ENCODE measurements around the gene SPATA12.
A peak's percentile ranks its signal among the peaks of the same experiment; 100 is the strongest.

The SPATA12 gene

DNA sequence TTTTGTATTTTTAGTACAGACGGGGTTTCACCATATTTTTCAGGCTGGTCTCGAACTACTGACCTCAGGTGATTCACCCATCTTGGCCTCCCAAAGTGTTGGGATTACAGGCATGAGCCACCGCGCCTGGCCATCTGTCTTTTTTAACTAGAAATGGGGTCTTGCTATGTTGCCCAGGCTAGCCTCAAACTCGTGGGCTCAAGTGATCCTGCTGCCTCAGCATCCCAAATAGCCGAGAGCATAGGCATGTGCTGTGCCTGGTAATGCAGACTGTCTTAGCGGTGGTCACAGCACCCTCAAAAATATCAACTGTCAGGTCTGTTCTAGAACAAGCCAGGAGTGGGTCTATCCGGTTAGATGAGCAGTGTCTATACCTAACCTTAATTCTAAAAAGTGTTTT, 48.2 kb downstream of the SPATA12 start:
- no peak overlapping the region for H3K4me3 ChIP-seq (ENCODE audit: low read length)
- TF ChIP-seq CTCF (conservative IDR thresholded peaks at IDR 0.05; ENCODE audit: low read depth, low read length), result no peak
- no peak for DNase-seq (ENCODE audit: low read depth)

DNA sequence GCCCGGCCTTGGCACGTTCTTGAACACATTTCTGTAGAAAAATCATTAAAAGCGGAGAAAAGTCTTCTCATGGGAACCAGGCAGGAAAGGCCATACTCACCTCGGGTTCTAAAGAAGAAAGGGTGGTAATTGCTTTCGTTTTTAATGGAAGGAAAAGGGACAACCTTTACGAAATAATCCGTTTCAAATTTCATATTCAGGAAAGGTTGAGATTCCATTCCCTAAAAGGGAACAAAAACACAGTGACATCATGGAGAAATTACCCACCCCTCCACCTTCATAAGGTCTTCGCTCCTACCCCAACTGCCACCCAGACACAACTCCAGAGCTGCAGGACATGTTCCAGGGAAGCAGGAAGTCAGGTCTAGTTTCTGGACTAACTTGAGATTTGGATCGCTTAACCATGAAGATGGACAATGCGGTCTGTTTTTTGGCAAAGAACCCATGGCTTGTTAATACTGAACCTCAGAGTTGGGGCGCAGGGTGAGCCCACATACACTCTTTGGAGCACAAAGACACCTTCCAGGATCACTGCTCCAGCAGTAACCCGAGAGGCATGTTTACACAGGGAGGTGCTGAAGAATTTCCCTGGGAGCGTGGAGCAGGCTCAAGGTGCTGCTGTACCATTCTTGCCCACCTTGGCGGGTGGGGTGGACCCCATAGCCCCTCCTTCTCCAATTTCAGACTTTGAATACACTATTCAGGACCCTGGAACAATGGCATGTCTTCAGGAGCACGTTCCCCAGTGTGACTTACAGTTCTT, 49.2 kb downstream of the SPATA12 start:
- peak overlapping the region; percentile 8 for H3K4me3 ChIP-seq (ENCODE audit: low read length)
- TF ChIP-seq CTCF (conservative IDR thresholded peaks at IDR 0.05; ENCODE audit: low read depth, low read length), result no peak
- no peak for DNase-seq (ENCODE audit: low read depth)

GRCh38 chr3:57110214-57110613, 49.8 kb downstream of the SPATA12 start:
- peak; percentile 87 for DNase-seq (ENCODE audit: low read depth)
- peak overlapping the region; percentile 8 for H3K4me3 ChIP-seq (ENCODE audit: low read length)
- TF ChIP-seq CTCF (conservative IDR thresholded peaks at IDR 0.05; ENCODE audit: low read depth, low read length), result no peak

DNA sequence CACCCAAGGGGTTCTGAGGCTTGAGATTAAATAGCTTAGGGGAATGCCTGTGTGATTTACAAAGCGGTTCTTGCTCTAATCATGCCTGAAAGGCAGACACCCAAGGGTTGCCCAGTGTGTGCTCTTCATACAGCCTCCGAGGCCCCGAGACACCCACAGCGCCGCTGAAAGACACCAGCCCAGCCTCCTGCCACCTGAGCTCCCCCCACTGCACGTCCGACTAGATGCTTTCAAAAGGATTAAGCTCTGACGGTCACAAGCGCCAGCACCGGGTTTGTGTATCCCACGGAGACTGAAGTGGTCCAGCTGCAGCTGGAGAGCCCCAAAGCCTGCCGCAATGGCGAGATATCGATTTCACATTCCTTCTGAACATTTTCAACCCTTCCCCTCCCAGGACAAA, 50.3 kb downstream of the SPATA12 start:
- peak overlapping the region; percentile 14 for H3K4me3 ChIP-seq (ENCODE audit: low read length)
- DNase-seq (ENCODE audit: low read depth), result no peak
- TF ChIP-seq CTCF (conservative IDR thresholded peaks at IDR 0.05; ENCODE audit: low read depth, low read length), result no peak

GRCh38 chr3:57112206-57112605, 51.7 kb downstream of the SPATA12 start:
- no peak overlapping the region for H3K4me3 ChIP-seq (ENCODE audit: low read length)
- peak; percentile 57 for TF ChIP-seq CTCF (conservative IDR thresholded peaks at IDR 0.05; ENCODE audit: low read depth, low read length)
- no peak for DNase-seq (ENCODE audit: low read depth)

DNA sequence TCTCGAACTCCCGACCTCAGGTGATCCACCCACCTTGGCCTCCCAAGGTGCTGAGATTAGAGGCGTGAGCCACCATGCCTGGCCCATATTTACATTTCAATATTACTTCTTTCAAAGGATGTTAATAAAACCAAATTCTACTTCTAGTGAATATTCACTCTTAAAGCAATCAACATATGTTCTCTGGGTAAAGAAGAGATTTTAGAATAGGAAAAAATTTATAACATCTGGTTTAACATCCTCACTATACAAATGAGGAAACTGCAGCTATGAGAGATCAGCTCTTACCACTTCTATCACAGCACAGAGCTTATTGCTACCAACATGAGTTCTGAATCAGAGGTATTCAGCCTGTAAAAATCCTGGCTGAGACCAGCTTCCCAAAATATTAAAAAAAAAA, 56.0 kb downstream of the SPATA12 start:
- no peak overlapping the region for H3K4me3 ChIP-seq (ENCODE audit: low read length)
- no peak for DNase-seq (ENCODE audit: low read depth)
- no peak for TF ChIP-seq CTCF (conservative IDR thresholded peaks at IDR 0.05; ENCODE audit: low read depth, low read length)

DNA sequence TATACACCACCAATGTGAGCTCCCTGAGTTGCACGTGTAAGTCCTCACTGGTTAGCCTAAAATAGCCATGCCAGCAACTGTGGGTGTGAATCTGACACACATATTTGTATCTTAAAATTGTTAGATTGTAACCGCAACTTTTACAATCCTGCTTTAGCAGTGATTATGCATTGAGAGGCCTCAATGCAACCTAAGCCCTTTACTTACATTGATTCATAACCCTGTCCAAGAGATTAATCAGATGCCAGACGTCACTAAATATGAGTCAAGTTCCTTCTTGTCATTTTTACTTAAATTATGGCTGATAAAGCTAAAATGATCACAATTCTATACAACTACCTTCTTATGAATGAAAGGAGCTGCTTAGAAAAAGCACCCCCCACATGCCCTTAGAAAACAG, 57.8 kb downstream of the SPATA12 start:
- DNase-seq (ENCODE audit: low read depth), result peak; percentile 90
- H3K4me3 ChIP-seq (ENCODE audit: low read length), result no peak overlapping the region
- TF ChIP-seq CTCF (conservative IDR thresholded peaks at IDR 0.05; ENCODE audit: low read depth, low read length), result no peak

Data from retinal pigment epithelial cell (primary cell).